Spleen (tissue), 11 donors: ENCODE measurements around the gene KCND3. TPM values are rescaled to one million over a fixed set of nuclear protein-coding genes. Genes with fewer than 3 reads are reported as not detected.

ENCODE experiments used
- DNase-seq: peaks from one replicate; pipeline ENCODE4 v3.0.0-alpha.2; 2020
- H3K27ac ChIP-seq, 8 donors: fragments of 200-600 bp; sonication (generic) in 7 of 8; 1 replicate in 4 of 8; 2 replicates in 4 of 8; pipeline versions ENCODE4 v1.5.0 to v1.8.0; 2016 to 2021; ENCODE audit warnings: inconsistent platforms in 4 of 8, mild to moderate bottlenecking in 4 of 8, moderate library complexity in 1 of 8
- H3K27me3 ChIP-seq, 7 donors: fragments of 200-600 bp; sonication (generic) in 6 of 7; replicated peaks in 1 of 7; 1 replicate in 4 of 7; 2 replicates in 3 of 7; pipeline versions ENCODE4 v1.5.0 to v1.8.0; 2016 to 2021; ENCODE audit warnings: inconsistent platforms in 3 of 7, mild to moderate bottlenecking in 1 of 7
- H3K36me3 ChIP-seq, 6 donors: fragments of 200-600 bp; sonication (generic) in 5 of 6; 1 replicate in 4 of 6; 2 replicates in 2 of 6; pipeline versions ENCODE4 v1.5.0 to v1.8.0; 2016 to 2021; ENCODE audit warnings: inconsistent platforms in 2 of 6
- H3K4me1 ChIP-seq, 6 donors: fragments of 200-600 bp; sonication (generic) in 5 of 6; 1 replicate in 3 of 6; 2 replicates in 3 of 6; pipeline versions ENCODE4 v1.5.0 to v1.8.0; 2016 to 2021; ENCODE audit warnings: inconsistent platforms in 3 of 6
- H3K4me3 ChIP-seq, 8 donors: fragments of 200-600 bp; sonication (generic) in 7 of 8; 1 replicate in 4 of 8; 2 replicates in 4 of 8; pipeline versions ENCODE4 v1.5.0 to v1.8.0; 2016 to 2021; ENCODE audit warnings: inconsistent platforms in 4 of 8, mild to moderate bottlenecking in 4 of 8, moderate library complexity in 2 of 8
- H3K9me3 ChIP-seq, 8 donors: fragments of 200-600 bp; sonication (generic) in 7 of 8; 1 replicate in 4 of 8; 2 replicates in 4 of 8; pipeline versions ENCODE4 v1.5.0 to v1.8.0; 2016 to 2021; ENCODE audit warnings: inconsistent platforms in 4 of 8
- CTCF ChIP-seq, 11 experiments: fragments of 200-600 bp in 7 of 11; fragments of 450-650 bp in 4 of 11; sonication (generic) in 4 of 11; IDR thresholded peaks in 8 of 11; conservative IDR thresholded peaks in 3 of 11; 1 replicate in 7 of 11; 2 replicates in 4 of 11; pipeline versions ENCODE4 v1.4.0 to v1.8.0; 2016 to 2021; ENCODE audit warnings: antibody characterized with exemption in 11 of 11, inconsistent platforms in 4 of 11, mild to moderate bottlenecking in 1 of 11
- POLR2A ChIP-seq, 3 donors: fragments of 450-650 bp; IDR thresholded peaks; one replicate each; pipeline ENCODE4 v1.5.1; 2017; ENCODE audit warnings: antibody characterized with exemption in 3 of 3, mild to moderate bottlenecking in 1 of 3
- POLR2AphosphoS5 ChIP-seq, 3 donors: sonication (generic); formaldehyde crosslinking; IDR thresholded peaks; one replicate each; pipeline ENCODE4 v1.5.1; 2017; ENCODE audit warnings: antibody characterized with exemption in 3 of 3
- WGBS, 5 donors: extraction: QIAGEN DNeasy Blood & Tissue Kit in 3 of 5; methylation state at CpG; one replicate each; pipeline versions ENCODE4 v1.1.5 to v1.1.7; 2013 to 2018; 5-methylcytosine and 5-hydroxymethylcytosine counted together
- intact Hi-C: fragments of 100-400 bp; cut with DNase I; formaldehyde crosslinking; loops from one replicate; pipeline ENCODE4 v1.15.0; 2023; ENCODE audit warnings: low total_unique reads
- polyA plus RNA-seq, 3 donors: library from polyadenylated mRNA; stranded (reverse); fragments of 200-250 nt; gene quantifications; one replicate each; pipeline ENCODE4 v1.2.1, GENCODE V29; 2013
- total RNA-seq, 7 donors: library from RNA; depleted of rRNA in 3 of 7; stranded (reverse); fragments of >200 nt in 3 of 7; fragmentation: NEBNext Ultra II Directional in 4 of 7; extraction: Animal tissue kit (Norgen Biotek cat#: 25700) in 4 of 7; gene quantifications; one replicate each; pipeline versions ENCODE4 v1.1.0 to v1.2.1, GENCODE V29; 2016 to 2021
- donor health status: healthy with polysubstance abuse.
- donor health status: DM: no; HTN: no; CAD: no; lungs with moderate emphysema.
- donor health status: DM: no; HTN: no; CAD: no.
- donor health status: Bipolar disorder and iron deficiency.
- donor health status: healthy.
- donor health status: DM: no; HTN: no; CAD: no.
- donor health status: DM: yes; HTN: yes; CAD: no.

The KCND3 gene
- total and polyA plus RNA-seq, 10 donors = 0.67 to 14.2 (median 8.6) TPM

GRCh38 chr1:111920221-111921024 is 69.0 kb downstream of the KCND3 start:
- DNase-seq = no peak

GRCh38 chr1:111911776-111912515 is 77.5 kb downstream of the KCND3 start:
- Histone ChIP-seq H3K4me1 (no peaks in the 10 kb centered on the region), H3K4me3 (no peak overlapping the region), H3K27me3 (peaks cover 0 to 15% (median 0%) of the 10 kb centered on the region in 7 donors), H3K27ac (no peak overlapping the region), H3K36me3 (no peaks in the 10 kb centered on the region), H3K9me3 (peaks cover 0 to 9% (median 6%) of the 10 kb centered on the region in 8 donors)
- WGBS, 5 donors = 80 to 90% (median 82%) methylated on average over 5 of the region's 5 CpGs
- no peak for DNase-seq
- no peak for TF ChIP-seq CTCF (IDR thresholded peaks at IDR 0.05 in 8 of 11, conservative IDR thresholded peaks at IDR 0.05 in 3 of 11)
- no peak for TF ChIP-seq POLR2A (IDR thresholded peaks at IDR 0.05)
- no peak for TF ChIP-seq POLR2AphosphoS5 (IDR thresholded peaks at IDR 0.05)
- intact Hi-C loops = no loop called here

More at GRCh38 chr1:111920221-111921024, 69.0 kb downstream of the KCND3 start:
- WGBS, 5 donors = 22 to 38% (median 30%) methylated on average over 11 of the region's 11 CpGs
- no peaks in the 10 kb centered on the region for H3K4me1 ChIP-seq
- H3K9me3 ChIP-seq = no peaks in the 10 kb centered on the region
- H3K4me3 ChIP-seq = no peak overlapping the region
- no peak overlapping the region for H3K27ac ChIP-seq
- peaks cover 0 to 12% (median 0%) of the 10 kb centered on the region in 7 donors for H3K27me3 ChIP-seq
- TF ChIP-seq CTCF (IDR thresholded peaks at IDR 0.05 in 8 of 11, conservative IDR thresholded peaks at IDR 0.05 in 3 of 11) (no peak), POLR2AphosphoS5 (IDR thresholded peaks at IDR 0.05) (no peak), POLR2A (IDR thresholded peaks at IDR 0.05) (no peak)
- intact Hi-C loops = no loop called here
- H3K36me3 ChIP-seq = no peaks in the 10 kb centered on the region

GRCh38 chr1:111911061-111911460 is 78.4 kb downstream of the KCND3 start:
- WGBS, 5 donors = 69 to 88% (median 79%) methylated on average over 1 of the region's 1 CpG
- TF ChIP-seq POLR2AphosphoS5 (IDR thresholded peaks at IDR 0.05) (no peak), CTCF (IDR thresholded peaks at IDR 0.05 in 8 of 11, conservative IDR thresholded peaks at IDR 0.05 in 3 of 11) (no peak), POLR2A (IDR thresholded peaks at IDR 0.05) (no peak)
- H3K27ac ChIP-seq = no peak overlapping the region

GRCh38 chr1:111909030-111909429 is 80.4 kb downstream of the KCND3 start:
- TF ChIP-seq POLR2A (IDR thresholded peaks at IDR 0.05) (no peak), CTCF (IDR thresholded peaks at IDR 0.05 in 8 of 11, conservative IDR thresholded peaks at IDR 0.05 in 3 of 11) (no peak), POLR2AphosphoS5 (IDR thresholded peaks at IDR 0.05) (no peak)
- Histone ChIP-seq H3K27ac (no peak overlapping the region), H3K4me1 (no peaks in the 10 kb centered on the region), H3K36me3 (no peaks in the 10 kb centered on the region), H3K9me3 (peaks cover 0 to 3% (median 0%) of the 10 kb centered on the region in 8 donors), H3K4me3 (no peak overlapping the region), H3K27me3 (peaks cover 0 to 27% (median 0%) of the 10 kb centered on the region in 7 donors)
- DNase-seq = no peak
- 63 to 81% (median 73%) methylated on average over 4 of the region's 4 CpGs for WGBS, 5 donors
- intact Hi-C loops = no loop called here

More at GRCh38 chr1:111911061-111911460, 78.4 kb downstream of the KCND3 start:
- Histone ChIP-seq H3K4me1 (no peaks in the 10 kb centered on the region), H3K36me3 (no peaks in the 10 kb centered on the region), H3K4me3 (no peak overlapping the region), H3K9me3 (peaks cover 0 to 9% (median 6%) of the 10 kb centered on the region in 8 donors), H3K27me3 (peaks cover 0 to 15% (median 0%) of the 10 kb centered on the region in 7 donors)
- DNase-seq = no peak
- intact Hi-C loops = no loop called here
